GM12865 (cell line): ENCODE data around the gene NUDT4B.
"Not testable (repeated sequence)": the region's sequence is repeated elsewhere in the genome, so short reads cannot be mapped to it uniquely, and the experiment has no call there.

Experiments
- DNase-seq: peaks from one replicate; pipeline ENCODE4 v3.0.0; 2010; ENCODE audit warnings: low read depth
- H3K4me3 ChIP-seq: 2 replicates; pipeline ENCODE4 v1.5.1; 2011; ENCODE audit warnings: mild to moderate bottlenecking, low read depth, low read length, control low read depth

Gene NUDT4B

DNA sequence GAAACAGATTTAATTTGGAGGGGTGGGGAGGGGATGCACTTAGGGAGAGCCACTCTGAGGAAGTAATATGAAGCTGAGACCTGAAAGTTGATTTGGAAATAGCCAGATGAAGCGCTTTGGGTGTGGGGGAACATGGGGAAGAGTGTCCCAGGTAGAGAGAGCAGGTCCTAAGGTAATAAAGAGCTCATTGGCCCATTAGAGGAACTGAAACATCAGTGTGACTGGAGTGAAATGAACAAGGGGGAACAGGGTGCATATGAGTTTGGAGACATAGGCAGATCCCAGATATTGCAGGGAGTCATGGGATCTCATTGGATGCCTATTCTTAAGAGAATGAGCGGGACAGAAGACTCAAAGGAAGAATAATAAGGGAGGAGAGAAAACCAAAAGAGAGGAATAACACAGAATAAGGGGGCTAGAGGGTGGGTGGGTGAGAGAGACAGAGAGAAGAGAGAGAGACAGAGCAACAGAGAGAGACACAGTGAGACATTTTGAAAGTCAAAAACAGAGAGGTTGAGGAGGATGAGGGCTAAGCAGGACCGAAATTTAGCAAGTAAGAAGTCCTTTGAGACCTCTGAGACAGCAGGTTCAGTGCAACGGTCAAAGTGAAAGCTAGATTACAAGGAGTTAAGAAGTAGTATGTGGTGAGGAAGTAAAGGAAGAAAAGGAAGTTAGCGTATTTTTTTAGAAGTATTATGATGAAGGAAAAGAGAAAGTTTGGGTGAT is 14.8 kb upstream of the NUDT4B start:
- DNase-seq, H3K4me3 ChIP-seq: not testable (repeated sequence)

DNA sequence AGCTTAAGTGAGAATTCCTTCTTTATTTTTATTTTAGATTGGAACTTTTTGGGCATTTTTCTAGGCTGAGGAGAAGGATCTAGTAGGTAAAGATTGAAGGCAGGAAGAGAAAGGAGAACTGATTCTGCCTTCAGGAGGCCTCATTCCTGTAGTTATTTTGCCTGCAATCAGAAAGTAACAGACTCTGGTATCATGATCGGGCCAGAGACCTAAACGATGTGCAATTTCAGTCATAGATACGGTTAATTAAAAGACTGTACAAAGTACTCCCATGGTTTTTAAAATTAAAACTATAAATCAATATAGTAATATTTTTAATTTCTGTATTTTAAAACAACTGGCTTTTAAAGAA is 14.3 kb upstream of the NUDT4B start:
- H3K4me3 ChIP-seq, DNase-seq: not testable (repeated sequence)

DNA sequence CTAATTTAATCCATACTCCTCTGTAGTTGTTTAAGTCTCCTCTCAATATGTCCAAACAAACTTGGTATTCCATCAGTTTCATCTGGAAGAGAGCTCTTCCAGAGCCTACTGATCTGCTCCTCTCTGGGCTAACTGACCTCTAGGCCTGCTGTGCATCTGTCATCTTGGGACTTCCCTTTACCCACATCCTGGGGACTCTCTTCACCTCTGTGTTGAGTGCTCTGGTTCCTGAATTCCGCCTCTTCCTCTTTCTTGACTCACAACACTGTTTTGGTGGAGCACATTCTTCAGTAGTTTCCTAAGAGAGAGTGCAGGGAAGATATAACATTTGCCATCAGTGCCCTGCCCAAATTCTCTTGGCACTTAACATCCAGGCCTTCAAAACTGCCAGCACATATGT is 13.0 kb upstream of the NUDT4B start:
- DNase-seq, H3K4me3 ChIP-seq: not testable (repeated sequence)

DNA sequence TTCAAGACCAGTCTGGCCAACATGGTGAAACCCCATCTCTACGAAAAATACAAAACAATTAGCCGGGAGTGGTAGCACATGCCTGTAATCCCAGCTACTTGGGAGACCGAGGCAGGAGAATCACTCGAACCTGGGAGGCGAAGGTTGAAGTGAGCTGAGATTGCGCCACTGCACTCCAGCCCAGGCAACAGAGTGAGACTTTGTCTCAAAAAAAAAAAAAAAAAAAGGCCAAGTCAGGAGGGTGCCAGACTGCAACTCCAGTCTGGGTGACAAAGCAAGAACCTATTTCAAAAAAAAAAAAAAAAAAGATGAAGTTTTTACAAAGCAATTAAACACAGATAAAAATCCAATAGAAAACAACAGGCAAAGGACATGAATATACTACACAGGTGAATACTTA is 9.9 kb upstream of the NUDT4B start:
- not testable (repeated sequence) for H3K4me3 ChIP-seq

DNA sequence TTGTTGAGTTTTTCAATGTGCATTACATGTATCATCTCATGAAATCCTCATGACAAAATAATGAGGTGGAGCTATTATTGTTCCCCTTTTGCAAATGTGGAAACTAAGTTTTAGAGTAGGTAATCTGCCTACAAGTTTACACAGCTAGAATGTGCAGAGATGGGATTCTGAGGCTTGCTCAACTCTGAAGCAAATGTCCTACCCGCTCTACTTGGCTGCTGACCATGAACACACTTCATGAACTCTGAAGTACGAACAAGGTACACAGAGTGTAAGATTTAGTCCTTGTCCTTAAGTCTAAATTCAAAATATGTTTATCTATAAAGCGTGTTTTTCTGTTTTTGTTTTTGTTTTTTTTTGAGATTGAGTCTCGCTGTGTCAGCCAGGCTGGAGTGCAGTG is 5.4 kb upstream of the NUDT4B start:
- not testable (repeated sequence) for DNase-seq, H3K4me3 ChIP-seq

More for the DNA sequence above, 9.9 kb upstream of the NUDT4B start:
- not testable (repeated sequence) for DNase-seq

DNA sequence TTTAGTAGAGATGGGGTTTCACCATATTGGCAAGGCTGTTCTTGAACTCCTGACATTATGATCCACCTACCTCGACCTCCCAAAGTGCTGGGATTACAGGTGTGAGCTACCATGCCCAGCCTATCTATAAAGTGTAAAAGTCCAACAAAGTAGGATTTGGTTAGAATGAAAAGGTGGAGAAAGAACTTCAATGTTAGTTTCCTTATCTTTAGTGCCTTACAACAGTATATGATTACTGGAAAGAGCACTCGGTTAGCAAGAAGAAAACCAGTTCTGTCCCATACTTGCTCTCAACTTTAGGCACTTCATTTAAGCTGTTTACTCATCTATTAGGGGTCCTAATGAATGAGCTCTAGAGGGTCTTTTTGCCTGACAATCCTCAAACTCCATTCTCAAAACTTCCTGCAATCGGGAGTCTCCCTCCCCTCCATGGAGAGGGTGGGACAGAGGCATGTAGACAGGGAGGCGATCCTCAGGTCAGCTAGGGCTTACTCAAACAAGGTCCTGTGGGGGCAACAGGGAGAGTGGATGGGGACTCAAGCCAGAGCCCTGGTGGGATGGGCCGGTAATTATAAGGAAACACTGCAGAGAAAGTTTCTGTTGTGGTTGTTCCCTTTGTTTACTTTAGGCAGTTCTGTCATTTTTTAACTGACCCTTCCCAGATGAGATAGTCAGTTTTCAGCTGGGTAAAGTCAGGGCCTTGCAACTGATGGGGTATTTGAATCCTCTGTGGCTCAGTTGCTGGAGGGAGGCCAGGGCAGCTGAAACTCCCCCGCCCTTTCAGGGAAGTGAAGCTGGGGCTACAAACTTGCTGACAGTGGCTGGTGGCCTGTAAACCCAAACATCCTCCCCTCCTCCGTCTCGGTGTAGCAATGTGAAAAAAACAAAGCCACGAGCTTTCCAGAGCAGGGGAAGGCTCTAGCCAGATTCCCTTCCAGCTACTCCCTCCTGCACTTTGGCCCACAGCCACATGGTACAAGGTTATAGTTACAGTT is 4.6 kb upstream of the NUDT4B start:
- H3K4me3 ChIP-seq, DNase-seq: not testable (repeated sequence)

DNA sequence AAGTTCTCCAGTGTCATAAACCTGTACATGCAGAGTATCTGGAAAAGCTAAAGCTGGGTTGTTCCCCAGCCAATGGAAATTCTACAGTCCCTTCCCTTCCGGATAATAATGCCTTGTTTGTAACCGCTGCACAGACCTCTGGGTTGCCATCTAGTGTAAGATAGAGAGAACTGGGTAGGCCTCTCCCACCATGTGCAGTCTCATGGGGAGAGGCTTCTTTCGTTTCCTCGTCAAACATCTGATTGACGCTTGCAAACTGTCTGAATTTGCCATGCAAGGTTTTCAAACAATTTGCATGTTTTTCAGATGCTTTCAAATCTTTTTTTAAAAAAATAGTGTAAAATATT is 734 bp downstream of the NUDT4B start:
- H3K4me3 ChIP-seq, DNase-seq: not testable (repeated sequence)

DNA sequence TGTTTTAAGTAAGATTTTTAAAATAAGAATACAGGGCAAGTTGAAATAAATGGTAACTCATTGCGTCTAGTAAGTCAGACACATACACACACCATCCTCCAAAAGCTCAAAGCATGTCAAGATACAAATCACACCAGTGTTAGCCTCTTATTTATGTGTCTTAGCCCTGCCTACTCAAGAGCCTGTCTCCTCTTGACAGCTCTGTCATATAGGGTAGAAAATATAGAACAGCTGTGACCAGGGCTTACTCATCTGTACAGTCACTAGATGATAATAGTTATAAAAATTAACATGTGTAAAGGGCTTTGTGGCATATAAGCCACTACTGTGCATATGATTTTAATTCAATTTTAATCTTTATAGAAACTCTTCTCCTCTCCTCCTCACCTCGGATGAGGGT is 7.7 kb downstream of the NUDT4B start:
- H3K4me3 ChIP-seq, DNase-seq: not testable (repeated sequence)

DNA sequence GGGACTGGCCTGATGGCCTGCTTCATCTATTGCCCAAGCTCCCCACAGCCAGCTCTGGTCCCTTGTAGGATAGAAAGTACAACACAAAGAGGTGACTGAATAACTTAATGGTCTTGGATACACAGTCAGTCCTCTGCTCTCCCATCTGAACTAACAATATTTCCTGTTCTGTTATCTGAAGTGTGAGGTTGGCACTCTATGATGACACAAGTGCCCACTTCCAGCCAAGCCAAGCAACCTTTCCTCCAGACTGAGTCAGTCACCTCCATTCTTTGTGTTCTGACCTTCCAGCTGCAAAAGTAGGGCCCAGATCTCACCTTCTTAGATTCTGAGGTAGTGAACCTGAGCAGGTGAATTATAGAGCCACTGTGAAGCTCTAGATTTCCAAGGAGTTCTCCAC is 8.9 kb downstream of the NUDT4B start:
- not testable (repeated sequence) for H3K4me3 ChIP-seq, DNase-seq

DNA sequence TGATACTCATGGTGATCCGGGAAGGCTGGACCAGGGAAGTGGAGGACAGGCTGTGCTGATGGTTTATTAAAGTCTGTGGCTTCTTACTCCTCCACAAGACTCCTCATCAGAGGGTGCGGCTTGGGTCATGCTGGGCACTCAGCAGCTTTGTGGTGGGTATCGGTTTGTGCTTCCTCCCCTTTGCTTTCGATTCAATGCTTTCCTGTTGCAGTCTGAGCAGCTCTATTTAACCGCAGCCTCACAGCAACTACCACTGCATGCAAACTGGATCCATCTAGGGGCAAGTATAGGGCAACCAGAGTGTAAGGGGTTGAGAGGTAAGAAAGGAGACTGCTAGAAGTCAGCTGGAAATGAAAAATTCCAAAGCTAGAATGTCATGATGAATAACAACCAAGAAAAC is 9.8 kb downstream of the NUDT4B start:
- not testable (repeated sequence) for DNase-seq, H3K4me3 ChIP-seq

DNA sequence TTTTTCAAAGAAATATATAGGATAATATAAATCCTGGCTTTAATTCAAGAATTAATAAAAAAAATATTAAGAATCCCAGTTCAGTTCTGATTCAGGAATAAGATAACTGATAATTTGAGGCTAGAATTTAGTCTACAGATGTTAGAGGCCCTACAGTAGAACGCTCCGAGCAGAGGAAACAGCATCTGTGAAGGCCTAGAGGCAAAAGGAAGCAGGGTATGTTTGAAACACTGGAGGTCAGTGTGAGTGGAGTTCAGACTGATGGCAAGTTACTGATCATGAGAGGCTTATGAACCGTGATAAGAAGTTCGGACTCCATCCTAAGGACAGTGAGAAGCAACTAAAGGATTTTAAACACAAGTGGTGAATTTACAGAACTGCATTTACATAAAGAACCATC is 10.4 kb downstream of the NUDT4B start:
- DNase-seq, H3K4me3 ChIP-seq: not testable (repeated sequence)

DNA sequence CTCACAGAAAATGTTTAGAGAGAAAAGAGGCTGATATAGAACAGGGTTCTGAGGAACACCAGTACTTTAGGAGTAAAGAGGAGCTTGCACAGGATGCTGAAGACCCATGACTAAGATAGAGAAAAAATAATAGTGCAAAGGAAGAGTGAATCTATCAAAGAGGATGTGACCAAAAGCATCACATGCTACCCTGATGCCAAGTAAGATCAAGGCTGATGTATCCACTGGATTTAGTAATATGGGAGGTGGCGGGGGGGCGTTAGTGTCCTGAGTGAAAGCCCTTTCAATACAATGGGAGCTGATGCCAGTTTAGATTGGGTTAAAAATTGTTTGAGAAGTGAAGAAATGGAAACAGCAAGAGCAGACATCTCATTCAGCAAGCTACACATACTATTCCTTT is 11.2 kb downstream of the NUDT4B start:
- H3K4me3 ChIP-seq, DNase-seq: not testable (repeated sequence)

DNA sequence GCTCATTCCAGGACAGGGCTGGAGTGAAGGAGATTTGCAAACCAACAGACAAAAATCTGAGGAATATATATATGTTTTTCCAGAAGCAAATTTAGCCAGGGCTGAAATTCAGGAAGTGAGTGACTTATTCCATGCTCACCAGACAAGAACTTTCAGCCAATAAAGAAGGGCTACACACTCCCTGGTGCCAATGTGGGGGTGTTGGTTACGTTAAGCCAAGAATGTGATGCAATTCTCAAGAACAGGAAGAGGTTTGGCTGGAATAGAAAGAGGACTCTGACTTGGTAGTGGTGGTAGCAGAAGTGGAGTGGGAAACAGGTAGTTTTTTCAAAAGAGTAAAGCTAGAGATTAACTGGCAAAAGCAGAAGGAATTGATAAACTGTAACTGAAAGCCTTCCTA is 11.6 kb downstream of the NUDT4B start:
- not testable (repeated sequence) for H3K4me3 ChIP-seq, DNase-seq

DNA sequence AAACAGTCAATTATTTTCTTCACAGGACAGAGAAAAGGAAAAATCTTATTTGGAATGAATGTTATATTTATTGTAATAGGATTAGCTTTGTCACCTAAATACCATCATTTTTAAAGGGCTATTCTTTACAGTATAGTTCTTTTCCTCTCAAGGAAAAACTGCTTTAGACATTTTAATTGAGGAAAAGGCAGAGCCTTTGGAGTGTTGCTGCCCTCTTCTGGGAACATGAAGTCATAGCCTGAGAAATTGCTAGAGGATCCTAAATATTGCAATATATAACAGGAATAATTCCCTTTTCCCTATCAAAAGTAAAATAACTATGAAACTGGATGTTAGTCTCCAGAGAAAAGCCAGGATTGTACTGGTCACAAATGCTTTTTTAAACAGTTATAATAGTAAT is 12.8 kb downstream of the NUDT4B start:
- not testable (repeated sequence) for H3K4me3 ChIP-seq, DNase-seq

DNA sequence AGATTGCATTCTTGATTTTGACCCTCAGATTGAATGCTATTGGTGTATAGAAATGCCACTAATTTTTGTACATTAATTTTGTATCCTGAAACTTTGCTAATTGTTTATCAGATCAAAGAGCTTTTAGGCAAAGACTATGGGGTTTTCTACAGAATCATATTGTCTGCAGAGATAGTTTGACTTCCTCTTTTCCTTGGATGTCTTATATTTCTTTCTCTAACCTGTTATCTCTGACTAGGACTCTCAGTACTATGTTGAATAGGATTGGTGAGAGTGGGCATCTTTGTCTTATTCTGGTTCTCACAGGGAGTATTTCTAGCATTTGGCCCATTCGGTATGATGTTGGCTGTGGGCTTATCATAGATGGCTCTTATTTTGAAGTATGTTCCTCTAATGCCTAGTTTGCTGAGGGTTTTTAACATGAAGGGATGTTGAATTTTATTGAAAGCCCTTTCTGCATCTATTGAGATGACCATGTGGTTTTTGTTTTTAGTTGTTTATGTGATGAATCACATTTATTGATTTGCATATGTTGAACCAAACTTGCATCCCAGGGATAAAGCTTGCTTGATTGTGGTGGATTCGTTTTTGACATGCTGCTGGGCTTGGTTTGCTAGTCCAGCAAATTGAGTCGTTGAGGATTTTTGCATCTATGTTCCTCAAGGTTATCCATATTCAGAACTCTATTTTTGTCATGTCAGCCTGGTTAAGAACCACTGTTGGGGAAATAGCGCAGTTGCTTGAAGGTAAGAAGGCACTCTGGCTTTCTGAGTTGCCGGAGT is 16.9 kb downstream of the NUDT4B start:
- not testable (repeated sequence) for H3K4me3 ChIP-seq, DNase-seq

DNA sequence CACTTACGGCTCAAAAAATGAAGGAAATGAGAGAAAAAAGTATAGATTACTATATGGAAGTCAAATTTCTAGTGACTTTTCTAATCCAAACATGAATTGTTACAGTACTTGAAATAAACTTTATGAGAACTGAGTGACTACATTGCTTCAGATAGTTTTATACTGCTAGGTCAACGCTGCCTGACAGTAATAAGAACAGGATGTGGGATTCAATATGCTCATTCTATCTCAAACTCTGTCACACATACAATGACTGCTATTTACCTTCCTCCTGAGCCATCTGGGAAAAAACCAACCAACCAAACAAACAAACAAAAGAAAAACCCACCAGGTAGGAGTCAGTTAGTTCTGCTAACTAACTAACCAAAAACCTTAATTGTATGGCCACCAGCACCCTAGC is 20.0 kb downstream of the NUDT4B start:
- DNase-seq, result not testable (repeated sequence)

DNA sequence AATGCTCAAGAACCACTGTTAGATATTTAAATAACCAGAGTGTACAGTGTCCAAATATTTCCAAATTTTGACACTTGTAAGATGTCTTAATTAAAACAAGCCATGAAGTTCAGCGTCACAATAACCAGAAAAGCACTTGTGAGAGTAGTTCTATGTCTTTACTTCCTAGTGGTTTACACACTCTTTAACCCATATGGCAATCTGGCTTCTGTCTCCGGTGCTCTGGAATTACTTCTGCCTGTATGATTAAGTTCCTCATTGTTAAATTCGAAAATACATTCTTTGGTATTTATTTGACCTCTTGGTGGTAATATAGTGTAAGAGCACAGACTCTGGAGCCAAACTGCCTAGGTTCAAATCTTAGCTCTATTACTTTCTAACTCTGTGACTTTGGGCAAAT is 20.9 kb downstream of the NUDT4B start:
- H3K4me3 ChIP-seq, DNase-seq: not testable (repeated sequence)

More for the DNA sequence above, 20.0 kb downstream of the NUDT4B start:
- not testable (repeated sequence) for H3K4me3 ChIP-seq

DNA sequence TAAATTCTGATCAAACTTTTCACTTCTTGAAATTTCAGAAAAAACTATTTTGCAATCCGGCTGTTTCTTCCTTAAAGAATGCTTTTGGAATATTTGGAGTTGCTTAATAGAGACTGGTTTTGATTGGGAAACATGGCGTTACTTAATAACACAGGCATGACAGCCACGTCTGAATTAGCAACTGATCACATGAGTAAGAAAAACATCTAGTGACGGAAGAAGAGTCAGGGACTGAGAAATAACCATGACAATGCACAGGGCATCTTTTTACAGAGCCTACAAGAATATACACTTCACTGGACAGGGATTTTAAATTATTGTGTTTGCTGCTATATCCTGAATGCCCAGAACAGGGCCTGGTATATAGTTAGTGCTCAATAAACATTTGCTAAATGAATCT is 25.1 kb downstream of the NUDT4B start:
- not testable (repeated sequence) for DNase-seq, H3K4me3 ChIP-seq

DNA sequence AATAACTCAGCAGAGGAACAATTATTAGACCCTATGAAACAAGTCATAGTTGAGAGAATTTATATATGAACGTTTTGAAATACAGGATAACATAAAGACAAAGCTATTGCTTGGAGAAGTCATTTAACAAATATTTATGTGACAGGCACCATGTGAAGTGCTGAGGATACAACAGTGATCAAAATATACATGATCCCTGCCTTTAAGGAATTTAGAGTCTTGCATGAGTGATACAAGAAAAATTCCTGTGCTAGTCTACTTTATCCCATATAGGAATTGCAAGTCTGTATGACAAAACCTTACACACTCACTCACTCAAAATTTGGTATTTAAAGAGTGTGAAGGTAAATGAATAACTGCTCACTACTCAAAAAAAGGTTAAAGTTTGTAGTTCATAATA is 25.5 kb downstream of the NUDT4B start:
- DNase-seq, H3K4me3 ChIP-seq: not testable (repeated sequence)
